Measurements from ENCODE around the gene SYCE3.
"Not testable (repeated sequence)": the region's sequence is repeated elsewhere in the genome, so short reads cannot be mapped to it uniquely, and the experiment has no call there.

SYCE3 gene

DNA sequence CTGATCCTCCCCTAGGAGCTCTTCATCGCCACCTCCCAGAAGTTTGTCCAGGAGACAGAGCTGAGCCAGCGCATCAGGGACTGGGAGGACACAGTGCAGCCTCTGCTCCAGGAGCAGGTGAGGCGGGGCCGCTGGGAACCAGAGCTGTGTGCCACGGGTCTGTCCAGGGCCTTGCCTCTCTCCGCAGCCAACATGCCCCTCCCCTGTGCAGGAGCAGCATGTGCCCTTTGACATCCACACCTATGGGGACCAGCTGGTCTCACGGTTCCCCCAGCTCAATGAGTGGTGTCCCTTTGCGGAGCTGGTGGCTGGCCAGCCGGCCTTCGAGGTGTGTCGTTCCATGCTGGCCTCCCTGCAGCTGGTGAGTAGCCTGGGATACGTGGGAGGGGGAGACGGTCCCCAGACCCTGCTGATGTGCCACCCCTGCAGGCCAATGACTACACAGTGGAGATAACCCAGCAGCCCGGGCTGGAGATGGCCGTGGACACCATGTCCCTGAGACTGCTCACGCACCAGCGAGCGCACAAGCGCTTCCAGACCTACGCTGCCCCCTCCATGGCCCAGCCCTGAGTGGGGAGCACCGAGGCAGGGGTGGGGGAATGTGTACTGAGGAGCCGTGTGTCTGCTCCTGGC, 39.8 kb downstream of the SYCE3 start:
- DNase-seq (ENCODE audit: low read depth in 1 of 2, low spot score in 1 of 2) = no peak

DNA sequence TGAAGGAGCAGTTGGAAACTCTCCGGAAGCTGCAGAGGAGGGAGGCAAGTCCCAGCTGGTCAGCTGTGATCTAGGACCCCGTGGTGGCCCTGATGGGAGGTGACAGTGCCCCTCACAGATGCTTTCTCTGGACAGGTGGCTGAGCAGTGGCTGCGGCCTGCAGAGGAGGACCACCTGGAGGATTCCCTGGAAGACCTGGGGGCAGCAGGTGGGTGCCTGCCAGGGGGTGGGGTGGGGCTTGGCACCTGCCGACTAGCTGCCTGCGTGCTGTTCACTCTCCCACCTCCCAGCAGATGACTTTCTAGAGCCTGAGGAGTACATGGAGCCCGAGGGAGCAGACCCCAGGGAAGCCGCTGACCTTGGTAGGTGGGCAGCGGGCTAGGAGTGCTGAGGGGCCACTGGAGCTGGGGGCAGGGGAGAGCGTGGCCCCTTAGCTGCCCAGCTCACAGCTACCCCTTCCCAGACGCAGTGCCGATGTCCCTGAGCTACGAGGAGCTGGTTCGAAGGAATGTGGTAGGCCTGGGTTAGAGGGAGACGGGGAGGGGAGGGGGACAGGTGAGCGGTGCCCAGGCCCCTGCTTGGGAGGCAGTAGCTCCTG, 40.4 kb downstream of the SYCE3 start:
- DNase-seq (ENCODE audit: low read depth in 1 of 2, low spot score in 1 of 2) = no peak

DNA sequence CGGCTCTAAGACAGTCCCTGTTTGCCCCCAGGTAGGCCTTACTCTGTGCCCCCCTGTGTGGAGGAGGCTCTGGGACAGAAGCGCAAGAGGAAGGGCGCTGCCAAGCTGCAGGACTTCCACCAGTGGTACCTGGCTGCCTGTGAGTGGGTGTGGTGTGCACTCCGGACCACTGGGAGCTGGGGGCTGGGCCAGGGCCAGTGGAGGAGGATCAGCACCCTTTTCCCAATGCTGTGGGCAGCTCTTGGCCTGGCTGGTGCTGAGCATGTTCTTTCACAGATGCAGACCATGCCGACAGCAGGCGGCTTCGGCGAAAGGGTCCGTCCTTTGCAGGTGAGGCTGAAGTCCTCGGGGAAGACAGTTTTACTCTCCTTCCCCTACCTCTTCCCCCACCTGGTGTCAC, 41.0 kb downstream of the SYCE3 start:
- DNase-seq (ENCODE audit: low read depth in 1 of 2, low spot score in 1 of 2) = no peak

DNA sequence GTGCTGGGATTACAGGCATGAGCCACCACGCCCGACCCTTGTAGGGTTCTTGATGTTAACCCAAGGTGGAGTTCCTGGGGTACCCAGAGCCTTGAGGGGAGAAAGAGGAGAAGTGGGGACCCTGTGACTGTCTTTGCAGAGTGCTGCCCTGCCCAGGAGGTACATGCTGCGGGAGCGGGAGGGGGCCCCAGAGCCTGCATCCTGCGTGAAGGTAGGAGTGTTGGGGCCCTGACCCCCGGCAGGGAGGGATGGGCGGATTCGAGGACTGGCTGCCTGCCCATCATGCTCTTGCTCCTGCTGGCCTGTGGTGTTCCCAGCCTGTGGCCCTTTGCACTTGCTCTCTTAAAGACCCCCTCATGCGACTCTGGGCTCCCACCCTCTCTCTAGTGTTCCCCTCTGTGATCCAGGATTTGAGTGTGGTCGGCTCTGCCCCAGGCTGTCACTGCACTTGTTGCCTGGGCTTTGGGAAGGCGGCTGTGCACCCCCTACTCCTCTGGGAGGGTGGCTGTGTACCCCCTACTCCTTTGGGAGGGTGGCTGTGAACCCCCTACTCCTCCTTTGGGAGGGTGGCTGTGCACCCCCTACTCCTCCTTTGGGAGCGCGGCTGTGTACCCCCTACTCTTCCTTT, 41.8 kb downstream of the SYCE3 start:
- no peak for DNase-seq (ENCODE audit: low read depth in 1 of 2, low spot score in 1 of 2)

DNA sequence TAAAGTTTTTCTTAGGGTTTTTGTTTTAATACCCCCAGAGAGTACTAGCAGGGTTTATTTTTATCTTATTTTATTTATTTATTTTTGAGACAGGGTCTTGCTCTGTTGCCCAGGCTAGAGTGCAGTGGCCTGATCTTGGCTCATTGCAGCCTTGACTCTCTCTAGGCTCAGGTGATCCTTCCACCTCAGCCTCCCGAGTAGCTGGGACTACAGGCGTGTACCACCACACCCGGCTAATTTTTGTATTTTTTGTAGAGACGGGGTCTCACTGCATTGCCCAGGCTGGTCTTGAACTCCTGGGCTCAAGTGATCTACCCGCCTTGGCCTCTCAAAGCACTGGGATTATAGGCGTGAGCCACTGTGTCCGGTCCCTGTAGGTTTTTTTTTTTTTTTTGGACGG, 42.5 kb downstream of the SYCE3 start:
- not testable (repeated sequence) for DNase-seq (ENCODE audit: low read depth in 1 of 2, low spot score in 1 of 2)

DNA sequence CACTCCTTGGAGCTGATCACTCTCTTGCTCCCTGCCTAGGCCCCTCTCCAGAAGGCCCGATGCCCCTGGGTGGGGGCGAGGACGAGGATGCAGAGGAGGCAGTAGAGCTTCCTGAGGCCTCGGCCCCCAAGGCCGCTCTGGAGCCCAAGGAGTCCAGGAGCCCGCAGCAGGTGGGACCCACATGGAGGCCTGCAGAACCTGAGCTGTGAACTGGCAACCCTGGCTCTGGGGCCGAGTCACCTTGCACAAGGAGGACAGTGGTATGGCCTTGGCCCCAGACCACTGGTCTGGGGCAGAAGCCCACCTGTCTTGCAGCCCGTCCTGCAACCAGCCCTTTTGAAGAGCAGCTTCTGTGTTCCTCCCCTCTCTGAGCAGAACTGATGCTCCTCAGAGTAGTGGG, 43.6 kb downstream of the SYCE3 start:
- DNase-seq (ENCODE audit: low read depth in 1 of 2, low spot score in 1 of 2) = no peak

DNA sequence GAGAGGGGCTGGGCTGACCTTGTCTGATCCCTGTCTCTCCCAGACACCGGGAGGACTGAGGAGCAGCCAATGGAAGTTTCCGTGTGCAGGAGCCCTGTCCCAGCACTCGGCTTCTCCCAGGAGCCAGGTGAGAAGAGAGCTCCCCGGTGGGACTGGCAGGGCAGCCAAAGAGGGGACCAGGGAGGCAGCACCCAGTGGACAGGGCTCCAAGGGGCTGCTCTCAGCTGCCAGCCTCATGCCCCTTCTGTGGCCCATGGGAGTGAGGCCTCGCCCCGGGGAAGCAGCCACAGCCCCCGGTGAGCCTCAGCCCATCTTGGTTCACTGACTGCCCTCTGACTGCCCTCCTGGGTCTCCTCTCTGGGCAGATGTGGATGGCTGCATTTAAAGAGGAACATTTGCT, 44.1 kb downstream of the SYCE3 start:
- DNase-seq (ENCODE audit: low read depth in 1 of 2, low spot score in 1 of 2) = no peak

DNA sequence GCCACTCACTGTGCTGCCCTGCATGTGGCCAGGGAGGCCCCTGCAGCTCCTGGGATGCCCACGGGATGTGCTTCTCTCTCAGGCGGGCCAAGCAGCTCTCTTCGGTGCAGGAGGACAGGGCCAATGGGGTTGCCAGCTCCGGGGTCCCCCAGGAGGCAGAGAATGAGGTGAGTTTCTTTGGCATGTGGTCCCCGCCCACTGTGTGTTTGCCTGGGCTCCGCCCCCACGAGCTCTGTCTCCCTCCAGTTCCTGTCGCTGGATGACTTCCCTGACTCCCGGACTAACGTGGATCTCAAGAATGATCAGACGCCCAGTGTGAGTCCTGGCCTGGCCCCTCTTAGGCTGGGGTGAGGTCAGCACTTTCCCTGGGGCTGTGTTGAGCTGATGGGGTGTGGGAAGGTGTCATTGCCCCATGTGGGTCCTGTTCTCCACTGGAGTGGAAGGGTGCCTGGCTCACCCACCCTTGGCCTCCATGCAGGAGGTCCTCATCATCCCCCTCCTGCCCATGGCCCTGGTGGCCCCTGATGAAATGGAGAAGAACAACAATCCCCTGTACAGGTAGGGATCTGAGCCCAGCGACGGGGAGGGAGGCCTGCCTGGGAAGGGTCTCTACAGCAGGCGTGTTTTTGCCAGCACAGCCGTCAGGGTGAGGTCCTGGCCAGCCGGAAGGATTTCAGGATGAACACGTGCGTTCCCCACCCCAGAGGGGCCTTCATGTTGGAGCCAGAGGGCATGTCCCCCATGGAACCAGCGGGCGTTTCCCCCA, 45.0 kb downstream of the SYCE3 start:
- DNase-seq (ENCODE audit: low read depth in 1 of 2, low spot score in 1 of 2) = no peak

DNA sequence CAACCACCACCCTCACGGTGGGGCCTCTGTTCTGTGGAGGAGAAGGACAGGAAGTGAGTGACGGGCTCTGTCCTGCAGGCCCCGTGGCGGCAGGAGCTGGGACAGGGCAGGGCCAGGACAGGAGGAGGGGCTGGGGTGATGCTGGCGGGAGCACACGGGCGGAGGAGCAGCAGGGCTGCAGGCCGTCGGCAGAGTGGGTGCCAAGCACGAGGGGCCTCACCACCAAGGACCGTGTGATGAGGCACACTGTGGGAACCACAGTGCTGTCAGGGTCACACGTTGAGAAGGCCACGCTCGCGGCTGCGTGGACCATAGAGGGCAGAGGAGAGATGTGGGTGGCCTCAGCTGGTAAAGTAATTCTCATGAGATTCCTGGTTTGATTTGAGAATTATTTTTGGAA, 45.8 kb downstream of the SYCE3 start:
- DNase-seq (ENCODE audit: low read depth in 1 of 2, low spot score in 1 of 2) = no peak

DNA sequence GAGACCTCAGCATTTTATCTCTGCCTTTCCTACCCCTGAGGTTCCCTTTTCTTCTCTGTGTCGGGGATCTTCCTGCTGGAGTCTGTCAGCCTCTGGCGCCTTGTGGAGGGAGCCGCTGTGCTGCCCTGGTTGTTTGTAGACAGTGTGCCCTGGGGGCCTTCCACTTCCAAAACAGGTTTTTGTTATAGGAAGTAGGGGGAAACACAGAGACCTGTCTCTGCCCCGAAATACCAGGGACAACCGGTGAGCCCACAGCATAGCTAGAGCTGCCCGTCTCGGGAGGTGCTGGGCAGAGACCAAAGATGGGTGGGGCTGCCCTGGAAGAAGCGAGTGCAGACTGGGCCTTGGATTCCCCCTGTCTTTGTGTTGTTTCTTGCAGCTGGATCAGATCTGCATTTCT, 46.7 kb downstream of the SYCE3 start:
- DNase-seq (ENCODE audit: low read depth in 1 of 2, low spot score in 1 of 2) = no peak

DNA sequence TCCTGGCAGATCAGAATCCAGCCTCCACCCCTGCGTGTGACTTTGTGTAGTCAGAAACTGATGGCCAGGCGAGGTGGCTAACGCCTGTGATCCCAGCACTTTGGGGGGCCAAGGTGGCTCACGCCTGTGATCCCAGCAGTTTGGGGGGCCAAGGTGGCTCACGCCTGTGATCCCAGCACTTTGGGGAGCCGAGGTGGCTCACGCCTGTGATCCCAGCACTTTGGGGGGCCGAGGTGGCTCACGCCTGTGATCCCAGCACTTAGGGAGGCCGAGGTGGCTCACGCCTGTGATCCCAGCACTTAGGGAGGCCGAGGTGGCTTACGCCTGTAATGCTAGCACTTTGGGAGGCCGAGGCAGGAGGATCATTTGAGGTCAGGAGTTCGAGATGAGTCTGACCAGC, 49.5 kb downstream of the SYCE3 start:
- no peak for DNase-seq (ENCODE audit: low read depth in 1 of 2, low spot score in 1 of 2)

DNA sequence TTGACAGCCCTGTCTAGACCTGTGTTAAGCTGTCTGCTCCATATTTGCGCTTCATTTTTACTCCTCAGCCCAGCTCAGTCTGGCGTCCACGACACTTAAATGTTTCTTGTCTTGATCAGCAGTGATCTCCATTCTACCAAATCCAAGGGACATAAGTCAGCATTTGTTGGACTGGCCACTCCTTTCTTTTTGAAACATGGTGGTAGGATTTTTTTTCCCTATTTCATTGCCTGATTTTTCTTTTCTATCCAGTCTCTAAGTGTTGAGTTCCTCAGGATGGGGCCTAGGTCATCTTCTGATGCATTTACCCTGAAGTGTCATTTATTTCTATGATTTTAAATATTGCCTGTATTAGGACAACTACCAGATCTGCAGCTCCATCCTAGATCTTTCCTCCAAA, 53.8 kb downstream of the SYCE3 start:
- no peak for DNase-seq (ENCODE audit: low read depth in 1 of 2, low spot score in 1 of 2)

DNA sequence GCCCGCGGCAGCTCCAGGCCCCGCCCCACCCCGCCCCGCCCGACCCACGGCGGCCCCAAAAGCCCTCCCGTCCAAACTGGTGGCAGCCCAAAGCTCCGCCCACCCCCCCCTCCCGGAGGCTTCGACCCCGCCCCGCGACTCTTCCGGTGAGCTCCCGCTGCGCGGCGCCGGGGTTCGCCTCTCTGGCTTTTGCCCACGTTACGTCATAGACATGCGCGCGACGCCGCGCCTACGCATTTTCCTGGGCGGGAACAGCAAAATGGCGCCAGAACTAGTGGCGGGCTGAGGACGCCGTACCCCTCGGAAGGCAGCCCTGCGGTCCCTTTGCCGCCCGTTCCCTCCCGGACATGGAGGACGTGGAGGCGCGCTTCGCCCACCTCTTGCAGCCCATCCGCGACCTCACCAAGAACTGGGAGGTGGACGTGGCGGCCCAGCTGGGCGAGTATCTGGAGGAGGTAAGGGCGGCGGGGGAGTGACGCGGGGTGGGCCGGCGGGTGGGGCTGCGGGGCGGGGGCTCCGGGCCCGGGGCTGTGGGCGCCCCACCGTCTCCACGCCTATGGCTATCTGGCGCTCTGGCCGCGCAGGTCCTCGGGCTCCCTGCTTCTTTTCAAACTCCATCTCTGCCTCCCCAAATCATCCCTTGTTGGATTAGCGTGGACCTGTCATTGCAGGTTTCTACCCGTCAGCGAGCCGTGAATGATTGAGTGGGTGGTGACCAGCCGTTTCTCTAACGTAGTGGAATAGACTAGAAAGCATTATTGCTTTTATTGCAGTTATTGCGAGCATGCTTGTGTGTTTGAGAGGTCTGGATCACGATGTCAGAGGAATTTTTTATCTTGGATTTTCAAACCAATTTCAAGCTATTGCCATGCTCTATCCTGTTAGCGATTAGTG, 54.5 kb downstream of the SYCE3 start, which contains the start of gene NCAPH2:
Gene NCAPH2 (plus strand): TSS at position 234 of the 894 bp plus-strand sequence. CDS start 114 bp downstream, at position 348.
- peak; percentile 96 to 98 for DNase-seq (ENCODE audit: low read depth in 1 of 2, low spot score in 1 of 2)

DNA sequence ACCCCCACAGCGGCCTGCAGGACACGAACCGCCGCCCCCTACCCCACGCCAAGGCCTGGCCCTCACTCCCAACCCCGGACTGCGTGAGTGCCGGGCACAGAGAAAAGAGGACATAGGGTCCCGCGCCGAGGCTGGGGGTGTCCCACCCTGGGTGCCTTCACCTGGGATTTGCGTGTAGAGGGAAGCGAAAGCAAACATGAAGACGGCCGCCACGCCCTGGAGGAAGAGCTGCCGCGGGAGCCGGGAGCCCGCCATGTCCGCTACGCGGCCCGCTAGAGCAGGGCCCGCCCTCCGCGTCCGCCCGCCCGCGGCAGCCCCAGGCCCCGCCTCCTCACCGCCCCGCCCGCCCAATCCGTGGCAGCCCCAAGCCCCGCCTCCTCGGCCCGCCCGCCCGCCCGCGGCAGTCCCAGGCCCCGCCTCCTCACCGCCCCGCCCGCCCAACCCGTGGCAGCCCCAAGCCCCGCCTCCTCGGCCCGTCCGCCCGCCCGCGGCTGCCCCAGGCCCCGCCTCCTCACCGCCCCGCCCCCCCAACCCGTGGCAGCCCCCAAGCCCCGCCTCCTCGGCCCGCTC, 55.2 kb downstream of the SYCE3 start, which contains the start of gene LMF2:
Gene LMF2 (minus strand): TSS at position 282 of the 570 bp plus-strand sequence. CDS start 27 bp downstream, at position 255.
- peak; percentile 87 to 91 for DNase-seq (ENCODE audit: low read depth in 1 of 2, low spot score in 1 of 2)

DNA sequence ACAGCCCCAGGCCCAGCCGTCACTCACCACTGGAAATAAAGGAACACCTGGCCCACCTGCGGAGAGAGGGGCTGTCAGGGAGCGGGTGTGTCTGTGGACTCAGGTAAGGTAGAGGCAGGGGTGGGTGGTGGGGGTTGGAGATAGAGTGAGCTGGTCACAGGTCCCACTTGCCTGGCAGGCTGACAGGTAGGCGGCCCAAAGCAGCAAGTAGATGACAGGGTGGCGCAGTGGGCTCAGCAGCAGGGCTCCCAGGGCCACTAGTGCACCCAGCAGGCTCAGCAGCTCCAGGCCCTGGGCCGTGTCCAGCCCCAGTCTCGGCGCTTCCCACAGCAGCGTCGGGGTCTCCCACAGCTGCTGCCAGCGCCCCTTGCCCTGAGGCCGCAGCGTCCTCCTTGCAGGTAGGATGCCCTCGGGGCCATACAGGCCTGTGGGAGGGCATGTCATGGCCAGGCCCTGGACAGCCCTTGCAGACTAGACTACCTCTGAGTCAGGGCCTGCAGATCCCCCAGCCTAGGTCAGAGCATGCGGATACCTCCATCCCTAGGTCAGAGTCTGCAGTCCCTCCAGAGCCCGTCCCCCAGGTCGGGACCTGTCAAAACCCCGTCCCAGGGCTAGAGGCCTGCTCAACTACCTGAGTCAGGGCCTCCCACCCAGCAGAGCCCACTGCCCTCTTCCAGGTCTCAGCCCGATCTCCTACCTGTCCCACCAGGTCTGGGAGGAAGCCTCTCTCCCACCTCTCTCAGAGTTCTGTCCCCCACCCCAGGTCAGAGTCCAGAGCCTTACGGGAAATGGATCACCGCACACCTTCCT, 55.9 kb downstream of the SYCE3 start:
- no peak for DNase-seq (ENCODE audit: low read depth in 1 of 2, low spot score in 1 of 2)

DNA sequence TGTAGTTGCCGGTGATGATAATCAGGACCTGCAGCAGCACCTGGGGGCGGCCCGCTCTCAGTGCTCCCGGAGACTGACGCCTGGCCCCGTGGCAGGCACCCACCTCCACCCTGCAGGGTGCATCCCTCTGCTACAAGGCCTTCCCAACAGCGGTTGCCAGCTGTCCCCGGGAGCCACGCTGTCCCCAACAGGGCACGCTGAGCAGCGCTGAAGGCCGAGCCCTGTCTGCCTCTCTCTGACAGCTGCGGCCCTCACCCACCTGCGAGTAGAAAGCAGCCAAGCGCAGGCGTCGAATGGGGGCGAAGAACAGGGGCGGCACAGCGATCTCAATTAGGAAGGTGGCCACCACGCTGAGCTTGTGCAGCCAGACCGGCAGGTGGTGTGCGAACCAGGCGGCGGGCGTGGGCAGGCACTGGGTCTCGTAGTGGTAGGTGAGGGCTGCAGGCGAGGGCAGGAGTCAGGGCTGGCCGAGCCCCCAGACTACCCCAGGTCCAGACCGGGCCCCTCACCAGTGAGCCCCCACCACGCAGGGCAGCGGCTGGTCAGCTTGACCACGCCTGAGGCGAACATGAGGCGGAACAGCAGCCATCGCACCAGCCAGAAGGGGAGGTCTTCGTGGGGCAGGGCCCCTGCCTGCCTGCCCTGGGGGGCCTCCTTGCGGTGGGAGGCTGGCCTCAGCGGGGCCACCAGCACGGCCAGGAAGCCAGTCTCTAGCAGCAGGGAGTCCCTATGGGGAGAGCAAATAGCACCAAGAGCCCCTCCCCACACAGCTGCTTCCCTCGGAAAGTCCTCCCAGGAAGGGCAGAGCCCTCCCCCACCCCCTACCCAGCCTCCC, 56.7 kb downstream of the SYCE3 start:
- no peak for DNase-seq (ENCODE audit: low read depth in 1 of 2, low spot score in 1 of 2)

DNA sequence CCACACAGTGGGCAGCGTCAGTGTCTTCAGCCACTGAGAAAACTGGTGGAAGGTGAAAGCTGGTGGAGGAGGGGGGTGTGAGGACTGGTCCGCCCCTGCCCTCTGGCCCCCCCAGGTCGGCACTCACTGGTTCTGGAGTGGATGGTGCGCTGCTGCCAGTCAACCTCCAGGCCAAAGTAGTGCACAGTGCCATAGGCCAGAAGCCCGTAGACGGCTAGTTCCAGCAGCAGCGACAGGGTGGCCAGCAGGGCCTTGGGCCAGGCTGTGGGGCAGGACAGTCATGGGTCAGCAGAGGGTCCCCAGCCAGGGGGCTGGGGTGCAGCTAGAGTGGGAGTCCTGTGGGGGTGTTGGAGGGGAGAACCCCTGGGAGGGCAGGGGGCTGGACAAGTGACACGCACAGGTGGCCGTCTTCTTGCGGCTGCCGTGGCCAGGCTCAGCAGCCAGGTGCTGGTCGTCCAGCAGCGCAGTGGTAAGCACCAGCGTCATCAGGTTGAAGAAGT, 57.4 kb downstream of the SYCE3 start:
- no peak for DNase-seq (ENCODE audit: low read depth in 1 of 2, low spot score in 1 of 2)

DNA sequence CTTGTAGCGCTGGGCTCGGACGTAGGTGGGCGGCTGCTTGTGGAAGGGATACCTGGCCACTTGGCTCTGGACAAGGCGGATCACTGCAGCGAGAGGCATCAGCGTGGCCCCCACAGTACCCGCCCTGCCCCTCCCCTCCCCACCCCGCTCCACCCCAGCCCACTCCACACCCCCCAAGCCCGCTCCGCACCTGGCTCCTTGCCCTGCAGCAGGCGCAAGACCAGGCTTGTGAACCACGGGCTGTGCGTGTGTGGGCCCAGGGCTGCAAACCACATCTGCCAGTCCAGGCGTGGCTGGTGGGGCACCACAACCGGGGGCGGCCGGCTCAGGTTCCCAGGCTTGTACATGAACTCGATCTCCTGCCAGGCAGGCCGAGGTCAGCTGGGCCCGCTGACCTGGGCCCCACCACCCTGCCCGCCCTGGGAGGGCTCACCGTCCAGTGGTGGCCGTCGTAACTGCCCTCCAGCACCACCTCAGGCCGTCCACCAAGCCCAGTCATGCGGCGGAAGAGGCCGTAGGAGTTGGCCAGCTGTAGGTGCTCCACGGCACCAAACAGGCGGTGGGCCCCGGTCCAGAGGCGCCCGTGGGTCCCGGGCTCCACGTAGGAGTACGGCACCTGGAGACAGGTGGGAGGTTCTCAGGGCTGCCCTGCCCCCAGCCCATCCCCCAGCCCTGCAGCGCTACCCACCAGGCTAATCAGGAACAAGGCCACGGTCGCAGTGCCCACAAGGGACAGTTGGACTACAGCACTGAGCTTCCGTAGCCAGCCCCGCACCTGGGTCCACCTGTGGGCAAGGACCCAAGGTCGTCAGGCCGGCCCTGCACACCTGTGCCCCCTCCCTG, 58.1 kb downstream of the SYCE3 start:
- no peak for DNase-seq (ENCODE audit: low read depth in 1 of 2, low spot score in 1 of 2)
